GM12892 (cell line): ENCODE data around the gene ZCWPW1.

ENCODE experiments used
- POLR2A ChIP-seq: IDR thresholded peaks from 2 replicates; pipeline ENCODE4 v1.6.1; 2011; ENCODE audit warnings: low read depth, low read length, control low read depth
- POLR2AphosphoS5 ChIP-seq: IDR thresholded peaks from 2 replicates; pipeline ENCODE4 v1.6.1; 2011; ENCODE audit warnings: low read depth, low read length, control low read depth
- TAF1 ChIP-seq: IDR thresholded peaks from 2 replicates; pipeline ENCODE4 v1.6.1; 2011; ENCODE audit warnings: low read depth, mild to moderate bottlenecking, control low read depth, low read length, borderline replicate concordance

DNA sequence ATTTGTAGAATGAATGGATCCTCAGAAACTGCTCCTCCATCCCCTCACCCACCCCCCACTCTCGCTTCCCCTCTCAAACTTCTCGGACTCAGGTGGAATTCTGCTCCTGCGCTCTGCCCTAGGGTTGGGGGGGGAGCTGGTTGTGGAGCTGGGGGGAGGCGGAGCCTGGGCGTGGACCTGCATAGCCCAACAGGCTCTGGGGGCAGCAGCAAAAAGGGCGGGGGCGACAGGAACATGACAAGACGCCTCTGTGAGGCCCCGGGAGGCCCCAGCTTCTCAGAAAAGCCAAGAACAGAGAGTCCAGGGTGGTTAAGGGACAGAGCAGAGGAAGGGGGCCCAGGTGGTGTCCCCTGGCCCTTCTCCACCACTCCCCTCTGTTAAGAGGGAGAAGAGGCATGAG is 47.0 kb upstream of the ZCWPW1 start:
- TF ChIP-seq POLR2A (no peak), TAF1 (no peak), POLR2AphosphoS5 (no peak)
